Left lung (tissue), 10 donors: ENCODE measurements around the gene MARCO. TPM values are rescaled to one million over a fixed set of nuclear protein-coding genes. Genes with fewer than 3 reads are reported as not detected.
A peak's percentile ranks its signal among the peaks of the same experiment; 100 is the strongest.

Experiments used
- ATAC-seq: fragments of 200-7000 bp; cut with Tn5 transposase; one replicate; pipeline ENCODE4 v1.9.1; 2020; ENCODE audit warnings: moderate library complexity
- DNase-seq, 4 donors: peaks; one replicate each; pipeline ENCODE4 v3.0.0-alpha.2; 2013 to 2020
- H3K27ac ChIP-seq, 2 donors: fragments of 200-600 bp; sonication (generic) in 1 of 2; one replicate each; pipeline versions ENCODE4 v1.5.0 to v1.8.0; 2020 to 2021
- H3K27me3 ChIP-seq, 2 donors: fragments of 200-600 bp; sonication (generic) in 1 of 2; one replicate each; pipeline versions ENCODE4 v1.5.0 to v1.8.0; 2020 to 2021
- H3K36me3 ChIP-seq, 2 donors: fragments of 200-600 bp; sonication (generic) in 1 of 2; one replicate each; pipeline versions ENCODE4 v1.5.0 to v1.8.0; 2020 to 2021
- H3K4me1 ChIP-seq, 2 donors: fragments of 200-600 bp; one replicate each; pipeline ENCODE4 v1.8.0; 2021
- H3K4me3 ChIP-seq, 2 donors: fragments of 200-600 bp; sonication (generic) in 1 of 2; one replicate each; pipeline versions ENCODE4 v1.5.0 to v1.8.0; 2020 to 2021; ENCODE audit warnings: mild to moderate bottlenecking in 1 of 2
- H3K9me3 ChIP-seq, 2 donors: fragments of 200-600 bp; sonication (generic) in 1 of 2; one replicate each; pipeline versions ENCODE4 v1.5.0 to v1.8.0; 2020 to 2021
- CTCF ChIP-seq, 2 donors: fragments of 200-600 bp; sonication (generic) in 1 of 2; IDR thresholded peaks; one replicate each; pipeline versions ENCODE4 v1.5.0 to v1.8.0; 2021; ENCODE audit warnings: antibody characterized with exemption in 2 of 2
- intact Hi-C, 2 donors: fragments of 100-400 bp; cut with DNase I; formaldehyde crosslinking; loops; one replicate each; pipeline versions ENCODE4 v1.11.2 to v1.14.2; 2022
- polyA plus RNA-seq, 6 donors: library from polyadenylated mRNA; unstranded; fragments of 120-200 nt; gene quantifications; one replicate each; pipeline ENCODE4 v1.2.1, GENCODE V29; 2013; ENCODE audit not compliant: insufficient read length in 6 of 6
- total RNA-seq, 2 donors: library from RNA; stranded (reverse); fragmentation: NEBNext Ultra II Directional; extraction: Animal tissue kit (Norgen Biotek cat#: 25700); gene quantifications; one replicate each; pipeline ENCODE4 v1.2.1, GENCODE V29; 2021
- donor health status: DM: no; HTN: yes; CAD: no.
- donor health status: DM: no; HTN: no; CAD: no.

The MARCO gene
- total and polyA plus RNA-seq, 8 donors: 0.10 to 425 (median 0.35) TPM; not detected in 1

- no peak for TF ChIP-seq CTCF (IDR thresholded peaks at IDR 0.05)
- peaks cover 0 to 48% of the 10 kb centered on the region in 2 donors for H3K27me3 ChIP-seq
- no peaks in the 10 kb centered on the region for H3K36me3 ChIP-seq
- H3K9me3 ChIP-seq: no peaks in the 10 kb centered on the region
- H3K4me3 ChIP-seq: no peak overlapping the region
- intact Hi-C loops: no loop called here
- DNase-seq: no peak
- no peak for ATAC-seq
- H3K27ac ChIP-seq: no peak overlapping the region
- H3K4me1 ChIP-seq: peaks cover 0 to 7% of the 10 kb centered on the region in 2 donors
Measured at GRCh38 chr2:119010336-119010735, 68.3 kb downstream of the MARCO start.

- Histone ChIP-seq H3K4me3 (no peak overlapping the region), H3K27me3 (peaks cover 8 to 58% of the 10 kb centered on the region in 2 donors), H3K27ac (no peak overlapping the region), H3K36me3 (no peaks in the 10 kb centered on the region), H3K9me3 (no peaks in the 10 kb centered on the region), H3K4me1 (peaks cover 0 to 7% of the 10 kb centered on the region in 2 donors)
- intact Hi-C loops: no loop called here
- ATAC-seq (peak; percentile 96), DNase-seq (peak; percentile 19 to 88 (median 46))
- TF ChIP-seq CTCF (IDR thresholded peaks at IDR 0.05): peak; percentile 41 to 47
Measured at GRCh38 chr2:119011162-119011909, 69.3 kb downstream of the MARCO start.

- intact Hi-C loops: no loop called here
- ATAC-seq (no peak), DNase-seq (no peak)
- Histone ChIP-seq H3K36me3 (no peaks in the 10 kb centered on the region), H3K4me3 (no peak overlapping the region), H3K4me1 (peaks cover 0 to 7% of the 10 kb centered on the region in 2 donors), H3K27me3 (peaks cover 13 to 64% of the 10 kb centered on the region in 2 donors), H3K9me3 (no peaks in the 10 kb centered on the region), H3K27ac (no peak overlapping the region)
- no peak for TF ChIP-seq CTCF (IDR thresholded peaks at IDR 0.05)
Measured at GRCh38 chr2:119011910-119012209, 69.9 kb downstream of the MARCO start.

- peaks cover 13 to 71% of the 10 kb centered on the region in 2 donors for H3K27me3 ChIP-seq
- peak in 1 of 4 donors; percentile 22 for DNase-seq
- intact Hi-C loops: no loop called here
Measured at GRCh38 chr2:119012345-119013301, 70.6 kb downstream of the MARCO start.

More at GRCh38 chr2:119012345-119013301, 70.6 kb downstream of the MARCO start:
- ATAC-seq: no peak
- TF ChIP-seq CTCF (IDR thresholded peaks at IDR 0.05): no peak
- no peaks in the 10 kb centered on the region for H3K36me3 ChIP-seq
- peaks cover 0 to 7% of the 10 kb centered on the region in 2 donors for H3K4me1 ChIP-seq
- no peaks in the 10 kb centered on the region for H3K9me3 ChIP-seq
- no peak overlapping the region for H3K4me3 ChIP-seq
- H3K27ac ChIP-seq: no peak overlapping the region
